Hepatic stellate cell (primary cell): ENCODE measurements around the gene PDGFRB.

Source experiments
- DNase-seq: peaks from one replicate; pipeline ENCODE4 v3.0.0; 2011; ENCODE audit warnings: low spot score

PDGFRB gene

GRCh38 chr5:150163035-150163434, 7.4 kb upstream of the PDGFRB start:
- DNase-seq = no peak

DNA sequence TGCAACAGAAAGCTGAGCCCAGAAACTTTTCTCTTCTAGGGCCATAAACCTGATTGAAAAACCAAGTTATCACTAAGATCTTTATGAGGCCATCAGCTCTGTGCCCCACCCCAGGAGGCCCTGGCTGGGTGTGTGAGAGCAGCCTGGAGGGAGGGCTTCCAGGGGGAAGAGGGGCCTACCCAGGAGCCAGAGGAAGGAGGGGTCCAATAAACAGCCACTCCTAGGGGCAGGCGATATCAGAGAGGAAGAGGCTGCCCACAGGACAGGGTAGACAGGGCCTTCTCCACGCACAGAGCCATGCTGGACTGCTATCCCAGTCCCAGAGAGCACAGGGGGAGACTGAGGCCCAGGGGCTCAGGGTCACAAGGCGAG, 6.5 kb upstream of the PDGFRB start:
- no peak for DNase-seq

GRCh38 chr5:150161242-150162141, 5.8 kb upstream of the PDGFRB start:
- DNase-seq = peak; percentile 90

- no peak for DNase-seq
Observed at GRCh38 chr5:150160448-150161081, 4.9 kb upstream of the PDGFRB start.

DNA sequence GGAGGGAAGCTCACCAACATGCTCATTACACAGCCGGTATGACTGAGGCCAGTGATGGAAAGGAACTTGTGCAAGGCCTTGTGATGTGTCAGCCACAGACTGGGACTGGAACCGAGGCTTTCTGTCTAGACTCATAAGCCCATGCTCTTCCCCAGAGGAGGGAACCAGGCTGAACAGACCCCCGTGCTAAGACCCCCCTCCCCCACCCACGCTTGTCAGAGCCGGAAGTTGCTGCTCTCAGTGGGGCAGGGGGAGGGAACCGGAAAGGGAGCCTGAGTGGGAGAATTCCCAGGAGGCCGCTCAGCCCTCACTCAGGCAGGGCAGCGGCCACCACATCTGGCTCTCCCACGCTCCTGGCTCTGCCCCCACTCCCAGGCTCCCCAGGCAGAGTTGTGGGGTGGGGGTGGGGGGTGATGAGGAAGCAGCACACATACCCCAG, 4.1 kb upstream of the PDGFRB start:
- peak; percentile 94 for DNase-seq

DNA sequence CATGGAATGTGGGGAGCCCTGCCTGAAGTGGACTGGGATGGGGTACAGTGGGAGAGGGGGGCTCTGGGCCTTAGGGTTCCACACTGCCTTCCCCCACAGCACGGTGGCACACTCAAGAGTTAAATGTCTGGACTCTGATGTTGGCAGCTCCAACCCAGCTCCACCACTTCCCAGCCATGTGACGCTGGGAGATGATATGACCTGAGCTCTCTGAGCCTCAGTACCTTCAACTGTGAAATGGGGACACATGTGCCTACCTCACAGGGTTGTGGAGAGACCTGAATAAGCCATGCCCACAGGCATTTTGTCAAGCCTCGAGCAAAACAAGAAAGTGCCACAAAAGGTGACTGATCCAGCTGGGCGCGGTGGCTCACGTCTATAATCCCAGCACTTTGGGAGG, 3.4 kb upstream of the PDGFRB start:
- no peak for DNase-seq

DNA sequence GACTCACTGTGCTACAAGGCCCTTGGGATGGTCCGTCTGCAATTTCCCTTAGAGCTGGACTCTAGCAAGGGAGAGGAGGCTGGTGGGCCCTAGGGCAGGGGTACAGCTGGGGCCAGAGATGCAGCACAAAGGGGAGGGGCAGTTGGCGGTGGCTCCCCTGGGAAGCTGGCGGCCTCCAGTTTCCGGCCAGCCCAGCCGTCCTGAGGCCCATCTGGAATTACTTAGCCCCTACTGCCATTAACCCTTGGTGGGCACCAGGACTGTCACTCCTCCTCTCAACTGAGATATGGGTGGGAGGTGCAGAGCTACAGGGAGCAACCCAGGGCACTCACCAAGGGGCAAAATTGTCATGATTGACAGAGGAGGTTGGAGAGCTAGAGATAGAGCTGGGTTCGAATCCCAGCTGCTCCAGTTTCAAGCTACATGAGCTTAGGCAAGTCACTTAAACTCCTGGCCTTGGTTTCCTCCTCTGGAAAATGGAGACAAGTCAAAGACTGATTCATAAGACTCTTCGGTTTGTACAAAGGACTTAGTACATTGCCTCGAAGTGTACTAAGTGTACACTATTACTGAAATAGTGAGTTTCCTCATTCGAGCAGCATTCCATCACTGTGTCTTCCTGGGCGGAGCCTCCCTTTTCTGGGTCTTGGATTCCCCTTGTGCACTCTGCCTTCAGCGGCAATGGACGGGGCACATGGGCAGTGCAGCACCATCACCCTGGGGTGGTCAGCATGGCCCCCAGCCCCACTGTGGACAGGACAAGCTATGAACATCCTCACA, 2.7 kb upstream of the PDGFRB start:
- peak; percentile 69 for DNase-seq

- no peak for DNase-seq
Observed at GRCh38 chr5:150157168-150157567, 1.5 kb upstream of the PDGFRB start.

DNA sequence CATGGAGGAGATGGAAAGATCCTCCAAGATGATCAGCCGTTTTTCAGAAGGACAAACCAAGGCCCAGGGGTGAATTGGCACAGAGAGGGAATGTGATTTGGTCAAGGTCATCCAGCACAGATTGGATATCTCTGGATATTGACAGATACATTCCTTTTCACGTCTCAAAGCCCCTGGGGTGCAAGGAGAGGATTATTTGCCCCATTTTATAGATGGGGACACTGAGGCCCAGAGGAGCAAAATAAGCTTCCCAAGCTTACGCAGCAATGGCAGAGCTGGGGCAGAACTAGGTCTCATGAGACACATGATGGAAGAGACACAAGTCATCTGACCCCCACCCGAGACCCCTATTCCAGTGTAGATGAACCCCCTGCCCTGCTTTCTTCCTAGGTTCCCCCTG, 895 bp upstream of the PDGFRB start:
- no peak for DNase-seq

DNA sequence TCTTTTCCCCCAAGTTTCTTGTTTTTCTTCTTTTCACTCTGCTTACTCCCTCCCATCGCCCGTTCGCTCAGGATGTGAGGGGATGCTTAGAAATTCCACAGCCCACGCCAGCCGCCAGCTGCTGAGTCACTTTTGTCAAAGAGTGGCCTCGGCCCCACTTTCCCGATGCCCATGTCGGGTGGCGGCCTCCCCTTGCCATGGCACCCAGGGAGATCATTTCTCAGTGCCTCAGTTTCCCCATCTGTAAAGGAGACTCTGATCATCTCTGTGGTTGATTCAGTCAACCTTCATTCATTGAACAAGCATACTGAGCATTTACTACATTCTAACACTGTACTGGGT, 353 bp upstream of the PDGFRB start:
- no peak for DNase-seq

- DNase-seq = no peak
Observed at GRCh38 chr5:150154618-150155128, 972 bp downstream of the PDGFRB start.

- DNase-seq = no peak
Observed at GRCh38 chr5:150153957-150154617, 1.6 kb downstream of the PDGFRB start.

DNA sequence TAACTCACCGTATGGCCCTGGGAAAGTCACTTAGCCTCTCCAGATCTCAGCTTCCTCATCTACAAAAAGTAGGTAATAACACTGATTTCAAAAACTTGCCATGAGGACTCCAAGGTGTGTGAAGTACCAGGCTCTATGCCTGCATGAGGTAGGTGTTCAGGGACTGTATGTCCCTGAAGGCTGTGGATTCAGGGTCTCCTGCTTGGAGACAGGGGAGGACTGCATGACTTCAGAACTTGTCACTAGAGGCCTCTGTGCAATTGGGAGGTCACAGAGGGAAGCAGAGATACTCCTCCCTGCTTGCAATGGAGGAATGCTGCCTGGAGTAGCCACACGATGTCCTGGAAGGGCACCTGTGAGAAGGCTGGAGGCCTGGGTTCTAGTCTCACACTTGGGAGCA, 2.2 kb downstream of the PDGFRB start:
- DNase-seq = no peak

DNA sequence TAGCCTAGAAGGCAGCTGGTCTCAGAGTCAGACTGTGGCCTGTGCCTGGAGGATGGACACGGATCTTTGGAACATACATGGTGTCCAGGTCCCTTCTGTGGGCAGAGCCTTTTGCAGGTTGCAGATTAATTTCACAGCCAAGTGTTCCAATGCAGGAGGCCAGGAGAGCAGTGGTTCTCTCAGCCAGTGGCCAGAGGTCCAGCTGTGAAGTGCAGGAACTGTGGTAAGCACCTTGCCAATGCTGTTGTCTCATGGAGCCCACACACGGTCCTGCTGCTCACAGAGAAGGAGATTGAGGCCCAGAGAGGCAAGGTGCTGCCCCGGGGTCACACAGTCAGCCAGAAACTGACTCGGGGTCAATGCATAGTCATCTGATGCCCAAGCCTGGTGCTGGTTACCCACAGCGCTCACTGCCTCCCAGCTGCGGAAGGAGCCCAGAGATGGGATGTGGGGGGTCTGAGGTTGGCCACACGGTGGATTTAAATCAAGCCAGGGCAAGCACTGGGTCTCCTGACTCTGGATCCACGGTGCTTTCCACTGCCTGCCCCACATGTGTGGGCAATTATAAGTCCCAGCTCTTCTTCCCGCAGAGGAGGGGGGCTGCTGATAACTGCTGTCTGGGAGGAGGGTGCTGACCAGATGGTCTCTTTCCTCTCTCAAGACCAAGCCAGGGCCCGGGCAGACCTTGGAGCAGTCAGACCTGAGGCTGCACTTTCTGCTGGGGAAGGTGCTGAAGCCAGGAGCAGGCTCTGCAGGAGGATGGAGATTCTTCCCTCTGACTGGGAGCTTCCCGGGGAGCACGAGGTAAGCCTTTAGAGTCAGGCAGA, 2.8 kb downstream of the PDGFRB start:
- no peak for DNase-seq

DNA sequence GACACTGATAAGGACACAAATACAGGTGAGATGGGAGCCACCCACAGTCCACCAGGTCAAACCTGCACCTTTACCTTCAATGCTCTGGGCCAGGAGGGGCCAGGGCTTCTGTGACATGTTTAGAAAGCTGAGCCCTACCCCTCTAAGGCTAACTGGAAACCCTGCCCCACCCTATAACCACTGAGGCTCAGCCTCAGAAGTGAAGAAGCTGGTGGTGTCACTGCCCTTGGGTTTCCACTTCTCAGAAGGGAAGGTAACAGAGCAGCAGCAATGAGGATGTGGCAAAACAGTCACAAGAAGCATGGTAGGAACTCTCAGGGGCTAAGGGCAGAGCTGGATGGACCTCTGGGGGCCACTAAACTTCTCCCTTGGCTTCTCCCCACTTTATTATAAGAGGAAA, 6.0 kb downstream of the PDGFRB start:
- no peak for DNase-seq

DNA sequence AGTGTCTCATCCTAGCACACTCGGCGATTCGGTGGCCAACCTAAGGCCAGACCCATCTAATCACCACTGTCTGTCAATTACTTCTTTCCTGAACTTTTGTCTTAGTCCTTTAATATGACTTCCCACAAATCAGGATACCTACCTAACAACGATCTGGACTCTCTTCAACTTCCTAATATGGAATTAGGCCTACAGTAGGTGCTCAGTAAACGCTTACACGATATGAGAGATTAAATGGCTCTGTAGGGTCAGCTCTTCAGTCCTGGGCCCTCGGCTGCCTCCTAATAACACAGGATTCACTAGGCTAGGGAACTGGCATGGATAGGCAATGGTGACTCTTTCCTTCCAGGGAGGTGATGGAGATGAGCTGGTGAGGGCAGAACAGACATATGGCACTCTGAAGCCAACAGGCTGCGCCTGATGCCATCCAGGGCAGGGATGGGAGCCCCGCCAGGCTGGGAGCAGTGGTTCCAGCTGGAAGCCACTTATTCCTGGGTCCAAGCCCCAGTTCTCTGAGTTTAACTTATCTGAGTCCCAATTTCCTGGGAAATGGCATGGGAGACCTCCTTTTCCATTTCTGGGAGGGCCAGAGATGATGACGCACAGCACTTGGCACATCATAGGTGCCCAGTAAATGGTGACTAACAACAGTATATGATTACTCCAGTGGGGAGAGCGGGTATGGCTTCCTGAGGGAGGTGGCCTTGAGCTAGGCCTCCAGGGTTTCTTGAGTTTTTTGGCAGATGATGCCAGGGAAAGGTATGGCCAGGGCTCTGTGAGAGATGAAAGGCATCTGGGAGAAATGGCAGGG, 7.3 kb downstream of the PDGFRB start:
- no peak for DNase-seq

GRCh38 chr5:150147670-150148069, 8.0 kb downstream of the PDGFRB start:
- no peak for DNase-seq

- no peak for DNase-seq
Observed at GRCh38 chr5:150146862-150147601, 8.6 kb downstream of the PDGFRB start.

DNA sequence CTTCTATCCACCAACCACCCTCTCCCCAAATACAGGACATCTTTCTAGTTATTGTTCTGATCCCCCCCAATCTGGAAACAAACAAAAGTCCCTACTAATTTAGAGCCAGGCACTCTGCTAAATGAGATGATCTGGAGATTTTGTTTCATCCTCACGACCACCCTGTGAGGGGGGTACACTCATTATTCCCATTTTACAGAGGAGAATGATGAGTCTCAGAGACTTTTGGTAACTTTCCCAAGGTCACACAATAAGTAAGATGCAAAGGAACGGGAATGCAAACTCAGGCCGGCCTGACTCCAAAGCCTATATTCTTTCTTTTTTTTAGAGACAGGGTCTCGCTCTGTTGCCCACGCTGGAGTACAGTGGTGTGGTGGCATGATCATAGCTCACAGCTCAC, 9.4 kb downstream of the PDGFRB start:
- DNase-seq = no peak

DNA sequence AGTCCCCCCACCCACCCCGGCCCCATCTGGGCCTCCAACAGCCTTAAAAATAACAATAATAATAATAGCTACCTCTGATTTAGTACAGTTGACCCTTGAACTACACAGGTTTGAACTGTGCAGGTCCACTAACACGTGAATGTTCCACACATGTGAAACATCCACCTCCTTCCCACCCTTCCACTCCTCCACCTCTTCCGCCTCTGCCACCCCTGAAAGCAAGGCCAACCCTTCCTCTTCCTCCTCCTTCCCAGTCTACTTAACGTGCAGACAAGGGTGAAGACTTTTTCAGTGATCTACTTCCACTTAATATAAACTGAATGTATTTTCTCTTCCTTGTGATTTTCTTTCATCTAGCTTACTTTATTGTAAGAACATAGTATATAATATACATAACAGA, 10.8 kb downstream of the PDGFRB start:
- no peak for DNase-seq
